ENCODE measurements around the gene S100A7A.

- no peak for TF ChIP-seq SUZ12 (IDR thresholded peaks at IDR 0.05)
- peak; percentile 57; the same call in 1 of the 2 replicates for TF ChIP-seq ZNF384 (IDR thresholded peaks at IDR 0.05)
- no peak for TF ChIP-seq BHLHE40 (IDR thresholded peaks at IDR 0.05; ENCODE audit: borderline replicate concordance)
- TF ChIP-seq FOXM1 (IDR thresholded peaks at IDR 0.05; ENCODE audit: borderline replicate concordance) = no peak
- no peak for TF ChIP-seq ELF4 (IDR thresholded peaks at IDR 0.05)
Measured at GRCh38 chr1:153422450-153423068, 6.2 kb downstream of the S100A7A start.

All from HEK293T (cell line).